Astrocyte (in vitro differentiated cells and primary cell): ENCODE results near the gene ITK. TPM values are rescaled to one million over a fixed set of nuclear protein-coding genes. Genes with fewer than 3 reads are reported as not detected.

Experiments
- DNase-seq: peaks from one replicate; pipeline ENCODE4 v3.0.0-alpha.2; 2010; ENCODE audit warnings: low read depth
- FAIRE-seq: peaks from 2 replicates; lab custom pipeline; 2011; peaks lifted over from hg19 to GRCh38; lab: Jason Lieb, UNC
- H2AFZ ChIP-seq: 2 replicates; pipeline ENCODE4 v1.6.0; 2012; ENCODE audit warnings: low read depth, low read length, inconsistent platforms
- H3K27ac ChIP-seq: 2 replicates; pipeline ENCODE4 v1.5.1; 2011; ENCODE audit warnings: low read depth, low read length, inconsistent platforms
- H3K27me3 ChIP-seq: 2 replicates; pipeline ENCODE4 v1.6.0; 2011; ENCODE audit warnings: low read length, inconsistent platforms; ENCODE audit not compliant: insufficient read depth
- H3K36me3 ChIP-seq: 2 replicates; pipeline ENCODE4 v1.5.1; 2011; ENCODE audit warnings: low read length, inconsistent platforms; ENCODE audit not compliant: insufficient read depth
- H3K4me1 ChIP-seq: 2 replicates; pipeline ENCODE4 v1.5.1; 2011; ENCODE audit warnings: low read length, inconsistent platforms; ENCODE audit not compliant: insufficient read depth
- H3K4me2 ChIP-seq: 2 replicates; pipeline ENCODE4 v1.6.0; 2012; ENCODE audit warnings: low read length, inconsistent platforms
- H3K4me3 ChIP-seq: 2 replicates; pipeline ENCODE4 v1.5.1; 2011; ENCODE audit warnings: low read depth, mild to moderate bottlenecking, low read length, inconsistent platforms; ENCODE audit not compliant: insufficient read depth
- H3K79me2 ChIP-seq: 2 replicates; pipeline ENCODE4 v1.6.0; 2012; ENCODE audit warnings: mild to moderate bottlenecking, low read length, inconsistent platforms; ENCODE audit not compliant: insufficient read depth
- H3K9ac ChIP-seq: 2 replicates; pipeline ENCODE4 v1.6.0; 2012; ENCODE audit warnings: mild to moderate bottlenecking, low read length, inconsistent platforms
- H3K9me3 ChIP-seq: 2 replicates; pipeline ENCODE4 v1.5.1; 2012; ENCODE audit warnings: low read depth, mild to moderate bottlenecking, low read length, inconsistent platforms; ENCODE audit not compliant: insufficient read depth
- H4K20me1 ChIP-seq: 2 replicates; pipeline ENCODE4 v1.6.0; 2012; ENCODE audit warnings: low read length, inconsistent platforms; ENCODE audit not compliant: insufficient read depth
- H3K27ac Mint-ChIP-seq: one replicate; pipeline ENCODE4 v1.8.0; 2021; ENCODE audit warnings: mild to moderate bottlenecking, mixed read lengths; ENCODE audit not compliant: unreplicated experiment
- H3K27me3 Mint-ChIP-seq: one replicate; pipeline ENCODE4 v1.8.0; 2021; ENCODE audit warnings: low read depth, mixed read lengths; ENCODE audit not compliant: unreplicated experiment
- H3K36me3 Mint-ChIP-seq: one replicate; pipeline ENCODE4 v1.8.0; 2021; ENCODE audit warnings: low read depth, mixed read lengths; ENCODE audit not compliant: unreplicated experiment
- H3K4me1 Mint-ChIP-seq: one replicate; pipeline ENCODE4 v1.8.0; 2021; ENCODE audit warnings: low read depth, mixed read lengths; ENCODE audit not compliant: unreplicated experiment
- H3K4me3 Mint-ChIP-seq: one replicate; pipeline ENCODE4 v1.8.0; 2021; ENCODE audit warnings: mild to moderate bottlenecking, moderate library complexity, mixed read lengths; ENCODE audit not compliant: unreplicated experiment
- H3K9me3 Mint-ChIP-seq: one replicate; pipeline ENCODE4 v1.8.0; 2021; ENCODE audit warnings: mild to moderate bottlenecking, mixed read lengths; ENCODE audit not compliant: unreplicated experiment
- CTCF ChIP-seq: IDR thresholded peaks from 2 replicates; pipeline ENCODE4 v1.5.1; 2011; ENCODE audit warnings: low read depth, mild to moderate bottlenecking, inconsistent platforms, low read length, moderate library complexity; ENCODE audit not compliant: insufficient read depth
- EZH2 ChIP-seq: IDR thresholded peaks from 2 replicates; pipeline ENCODE4 v1.6.1; 2012; ENCODE audit warnings: mild to moderate bottlenecking, low read length, inconsistent platforms; ENCODE audit not compliant: insufficient read depth
- total RNA-seq: library from RNA; stranded (reverse); gene quantifications from 2 replicates; pipeline ENCODE4 v1.2.1, GENCODE V29; 2021

Gene ITK
- total RNA-seq, 1 donor from 2014 or later, result 0.48 TPM

GRCh38 chr5:157189223-157189622 is 8.6 kb downstream of the ITK start:
- H3K27me3 ChIP-seq, result peaks cover 1% of the 10 kb centered on the region
- H3K36me3 ChIP-seq, result no peaks in the 10 kb centered on the region
- no peak overlapping the region for H3K27ac Mint-ChIP-seq
- no peak overlapping the region for H3K4me3 Mint-ChIP-seq
- no peak overlapping the region for H3K9ac ChIP-seq
- no peaks in the 10 kb centered on the region for H3K4me1 Mint-ChIP-seq
- H3K27ac ChIP-seq, result no peak overlapping the region
- TF ChIP-seq EZH2, result no peak
- TF ChIP-seq CTCF, result no peak
- no peaks in the 10 kb centered on the region for H3K4me1 ChIP-seq
- H3K9me3 ChIP-seq, result no peaks in the 10 kb centered on the region
- H3K79me2 ChIP-seq, result no peaks in the 10 kb centered on the region
- peaks cover 20% of the 10 kb centered on the region for H3K27me3 Mint-ChIP-seq
- no peak overlapping the region for H2AFZ ChIP-seq
- H3K4me2 ChIP-seq, result no peak overlapping the region
- no peaks in the 10 kb centered on the region for H4K20me1 ChIP-seq
- no peak for DNase-seq
- no peak for FAIRE-seq
- no peaks in the 10 kb centered on the region for H3K9me3 Mint-ChIP-seq
- no peak overlapping the region for H3K4me3 ChIP-seq
- no peaks in the 10 kb centered on the region for H3K36me3 Mint-ChIP-seq

- peaks cover 2% of the 10 kb centered on the region for H3K27me3 Mint-ChIP-seq
- Histone ChIP-seq H4K20me1 (no peaks in the 10 kb centered on the region), H2AFZ (no peak overlapping the region), H3K27ac (no peak overlapping the region), H3K4me2 (no peak overlapping the region), H3K4me1 (no peaks in the 10 kb centered on the region), H3K4me3 (no peak overlapping the region), H3K79me2 (no peaks in the 10 kb centered on the region), H3K9me3 (no peaks in the 10 kb centered on the region), H3K36me3 (no peaks in the 10 kb centered on the region), H3K9ac (no peak overlapping the region), H3K27me3 (peaks cover 3% of the 10 kb centered on the region)
- H3K27ac Mint-ChIP-seq, result no peak overlapping the region
- H3K9me3 Mint-ChIP-seq, result no peaks in the 10 kb centered on the region
- no peak for TF ChIP-seq CTCF
- TF ChIP-seq EZH2, result no peak
- FAIRE-seq, result no peak
- no peak overlapping the region for H3K4me3 Mint-ChIP-seq
- H3K4me1 Mint-ChIP-seq, result no peaks in the 10 kb centered on the region
- H3K36me3 Mint-ChIP-seq, result no peaks in the 10 kb centered on the region
- no peak for DNase-seq
Observed at GRCh38 chr5:157193699-157194424, 13.2 kb downstream of the ITK start.

- peaks cover 5% of the 10 kb centered on the region for H3K27me3 ChIP-seq
- no peak overlapping the region for H3K27ac ChIP-seq
- peaks cover 2% of the 10 kb centered on the region for H3K9me3 ChIP-seq
- H3K36me3 Mint-ChIP-seq, result no peaks in the 10 kb centered on the region
- TF ChIP-seq EZH2, result no peak
- TF ChIP-seq CTCF, result no peak
- H3K36me3 ChIP-seq, result no peaks in the 10 kb centered on the region
- no peak overlapping the region for H3K27ac Mint-ChIP-seq
- DNase-seq (no peak), FAIRE-seq (no peak)
- no peak overlapping the region for H3K9ac ChIP-seq
- no peaks in the 10 kb centered on the region for H3K9me3 Mint-ChIP-seq
- no peaks in the 10 kb centered on the region for H3K4me1 ChIP-seq
- no peaks in the 10 kb centered on the region for H4K20me1 ChIP-seq
- H3K4me3 Mint-ChIP-seq, result no peak overlapping the region
- H3K4me2 ChIP-seq, result no peak overlapping the region
- no peak overlapping the region for H3K4me3 ChIP-seq
- H2AFZ ChIP-seq, result no peak overlapping the region
- H3K27me3 Mint-ChIP-seq, result peaks cover 2% of the 10 kb centered on the region
- no peaks in the 10 kb centered on the region for H3K4me1 Mint-ChIP-seq
- no peaks in the 10 kb centered on the region for H3K79me2 ChIP-seq
Observed at GRCh38 chr5:157196045-157196444, 15.4 kb downstream of the ITK start.
